NCI-H1092 (cell line): Measurements from ENCODE around the gene GPR176.
"Not testable (repeated sequence)": the region's sequence is repeated elsewhere in the genome, so short reads cannot be mapped to it uniquely, and the experiment has no call there.

Source experiments
- DNase-seq: peaks from one replicate; lab custom pipeline; 2025; lab: John Stamatoyannopoulos, UW

Gene GPR176

DNA sequence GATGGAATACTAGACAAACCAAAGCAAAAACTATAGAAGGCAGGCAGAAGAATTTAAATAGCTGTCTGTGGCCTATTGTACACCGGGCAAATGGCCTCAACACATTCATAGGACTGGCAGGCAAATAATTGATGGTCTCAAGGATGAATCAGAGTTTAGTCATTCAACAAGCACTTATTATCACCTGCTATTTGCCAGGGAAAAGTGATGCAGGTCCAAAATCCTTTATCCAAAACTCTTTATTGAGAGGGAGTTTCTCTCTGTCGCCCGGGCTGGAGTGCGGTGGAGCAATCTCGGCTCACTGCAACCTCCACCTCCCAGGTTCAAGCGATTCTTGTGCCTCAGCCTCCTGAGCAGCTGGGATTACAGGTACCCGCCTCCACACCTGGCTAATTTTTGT lies 16.1 kb upstream of the GPR176 start:
- no peak for DNase-seq

DNA sequence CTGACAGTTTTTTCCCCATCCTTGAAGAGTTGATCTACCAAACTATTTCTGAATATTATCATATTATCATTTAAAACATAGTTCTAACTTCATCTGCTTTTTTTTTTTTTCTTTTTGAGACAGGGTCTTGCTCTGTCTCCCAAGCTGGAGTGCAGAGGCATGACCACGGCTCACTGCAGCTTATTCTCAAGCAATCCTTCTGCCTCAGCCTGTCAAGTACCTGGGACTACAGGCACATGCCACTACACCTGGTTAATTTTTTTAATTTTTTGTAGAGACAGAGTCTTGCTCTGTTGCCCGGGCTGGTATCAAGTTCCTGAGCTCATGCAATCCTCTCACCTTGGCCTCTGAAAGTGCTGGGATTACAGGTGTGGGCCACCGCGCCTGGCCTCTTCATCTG lies 15.2 kb upstream of the GPR176 start:
- no peak for DNase-seq

DNA sequence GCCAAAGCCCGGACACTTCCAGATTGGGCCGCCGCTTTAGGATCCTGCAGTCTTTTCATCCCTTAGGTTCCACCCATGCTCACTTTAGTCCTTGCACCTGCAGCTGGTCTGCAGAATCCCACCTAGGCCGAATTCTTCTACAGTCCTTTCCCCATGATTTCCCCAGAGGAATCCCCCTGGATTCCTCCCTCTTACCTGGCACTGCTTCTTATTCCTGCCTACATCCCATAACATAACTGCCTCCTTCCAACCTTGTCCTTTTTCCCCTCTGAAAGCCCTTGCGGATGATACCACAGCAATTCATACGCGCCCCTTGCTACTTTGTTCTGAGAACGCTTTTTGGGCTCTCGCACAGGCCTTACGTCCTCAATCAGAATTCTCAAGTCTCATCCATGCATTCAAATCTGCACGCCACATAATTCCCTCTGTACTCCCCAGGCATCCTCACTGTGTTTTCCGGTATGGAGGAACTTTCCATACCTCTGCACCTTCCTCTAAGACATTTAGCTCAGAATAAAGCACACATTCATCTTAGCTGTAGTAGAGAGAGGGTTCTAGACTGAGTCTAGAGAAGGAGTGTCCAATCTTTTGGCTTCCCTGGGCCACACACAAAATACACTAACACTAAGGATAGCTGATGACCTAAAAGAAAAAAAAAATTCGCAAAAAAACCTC lies 14.5 kb upstream of the GPR176 start:
- DNase-seq = no peak

- no peak for DNase-seq
Observed at GRCh38 chr15:39931615-39932014, 11.5 kb upstream of the GPR176 start.

- DNase-seq = no peak
Observed at GRCh38 chr15:39926526-39926925, 6.5 kb upstream of the GPR176 start.

- no peak for DNase-seq
Observed at GRCh38 chr15:39925112-39925842, 5.2 kb upstream of the GPR176 start.

- DNase-seq = no peak
Observed at GRCh38 chr15:39924437-39924836, 4.4 kb upstream of the GPR176 start.

- DNase-seq = no peak
Observed at GRCh38 chr15:39922462-39923092, 2.5 kb upstream of the GPR176 start.

GRCh38 chr15:39921274-39921638 lies 1.2 kb upstream of the GPR176 start:
- no peak for DNase-seq

GRCh38 chr15:39920510-39921273 lies 626 bp upstream of the GPR176 start:
- DNase-seq = peak; percentile 52

DNA sequence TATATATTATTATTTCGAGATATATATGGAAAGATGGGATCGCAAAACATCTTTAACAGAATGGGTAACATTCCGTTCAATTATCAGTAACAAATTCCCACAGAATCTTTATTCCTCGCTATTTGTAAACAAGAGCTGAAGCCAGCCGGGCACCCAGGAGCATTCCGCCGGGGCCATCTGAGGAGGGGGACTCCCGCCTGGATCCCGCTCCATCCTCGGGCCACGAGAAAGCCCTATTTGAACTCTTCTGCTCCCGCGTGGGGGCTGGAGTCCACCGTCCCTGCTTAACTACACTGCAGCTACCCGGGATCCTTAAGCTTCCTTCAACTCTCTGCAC lies 687 bp downstream of the GPR176 start:
- no peak for DNase-seq

GRCh38 chr15:39918688-39919385 lies 1.2 kb downstream of the GPR176 start:
- no peak for DNase-seq

- no peak for DNase-seq
Observed at GRCh38 chr15:39914977-39915376, 5.1 kb downstream of the GPR176 start.

GRCh38 chr15:39909007-39909406 lies 11.1 kb downstream of the GPR176 start:
- DNase-seq = no peak

DNA sequence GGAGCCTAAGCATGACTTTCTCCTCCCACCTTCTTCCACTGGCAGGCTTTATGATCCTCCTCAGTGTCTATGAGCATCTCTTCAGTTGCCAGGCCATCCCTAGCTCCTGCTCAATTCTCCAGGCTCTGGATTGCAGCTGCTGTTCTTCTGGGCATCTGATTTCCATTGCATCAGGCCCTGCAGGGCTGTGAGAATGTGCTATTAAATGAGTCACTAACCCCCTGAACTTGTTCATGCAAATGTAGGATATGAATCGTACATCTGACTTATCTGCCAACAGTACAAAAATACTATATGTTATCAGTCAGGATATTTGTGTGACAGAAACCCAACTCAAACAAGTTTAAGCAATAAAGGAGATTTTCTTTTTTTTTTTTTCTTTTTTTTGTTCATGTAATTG lies 11.9 kb downstream of the GPR176 start:
- DNase-seq = no peak

DNA sequence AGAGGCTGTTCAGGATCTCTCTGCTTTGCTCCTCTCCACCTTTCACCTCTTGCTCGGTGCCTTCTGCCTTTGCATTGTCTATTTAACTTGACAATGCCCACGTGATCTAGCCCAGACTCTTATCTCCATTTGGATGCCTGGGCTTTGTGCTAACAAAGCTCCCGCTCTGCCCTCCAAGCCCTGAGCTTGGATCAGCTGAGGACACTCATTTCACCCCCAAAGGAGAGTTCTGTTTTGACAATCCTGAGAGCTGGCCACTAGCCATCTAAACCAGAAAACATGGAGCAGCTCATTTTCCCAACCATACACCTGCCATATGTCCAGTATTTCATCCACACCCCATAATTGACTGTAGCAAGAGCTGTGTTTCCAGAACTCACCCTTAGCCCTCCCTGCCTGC lies 12.8 kb downstream of the GPR176 start:
- DNase-seq = peak; percentile 12

- no peak for DNase-seq
Observed at GRCh38 chr15:39904115-39904514, 16.0 kb downstream of the GPR176 start.

DNA sequence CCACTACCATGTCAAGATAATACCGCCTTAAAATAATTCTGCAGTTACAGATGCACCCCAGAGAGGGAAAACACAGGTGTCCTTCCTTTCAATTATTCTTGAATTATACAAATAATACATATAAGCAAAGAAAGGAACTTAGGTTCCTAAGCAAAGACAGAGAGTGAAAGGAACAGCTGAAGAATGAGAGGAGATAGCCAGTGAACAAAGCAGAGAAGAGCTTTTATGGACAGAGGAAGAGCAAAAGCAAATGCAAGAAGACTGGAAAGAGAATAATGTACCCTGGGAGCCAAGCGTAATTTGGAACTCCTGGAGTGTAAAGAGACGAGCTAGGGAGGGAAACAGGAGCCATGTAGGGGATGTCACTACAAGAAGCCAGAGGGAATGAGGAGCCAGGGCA lies 21.7 kb downstream of the GPR176 start:
- DNase-seq = no peak

- no peak for DNase-seq
Observed at GRCh38 chr15:39896846-39897245, 23.2 kb downstream of the GPR176 start.

- DNase-seq = no peak
Observed at GRCh38 chr15:39896101-39896500, 24.0 kb downstream of the GPR176 start.

GRCh38 chr15:39893051-39893450 lies 27.0 kb downstream of the GPR176 start:
- not testable (repeated sequence) for DNase-seq

- no peak for DNase-seq
Observed at GRCh38 chr15:39892418-39892817, 27.6 kb downstream of the GPR176 start.
